Measurements from ENCODE around the gene ORC1.

- TF ChIP-seq CTCF (conservative IDR thresholded peaks at IDR 0.05) (no peak), EZH2 (IDR thresholded peaks at IDR 0.05; ENCODE audit: low read depth) (no peak)
Observed at GRCh38 chr1:52444463-52444862, 40.2 kb upstream of the ORC1 start.
